ENCODE measurements around the gene GSK3B.

Gene GSK3B

GRCh38 chr3:119977353-119977752, 116.9 kb downstream of the GSK3B start:
- H3K27me3 ChIP-seq: no peaks in the 10 kb centered on the region
- H3K4me3 ChIP-seq (ENCODE audit: low read depth in 1 of 2, low read length in 1 of 2): no peak overlapping the region
- no peak overlapping the region for H3K27ac ChIP-seq

GRCh38 chr3:119976214-119976613, 118.0 kb downstream of the GSK3B start:
- no peak for TF ChIP-seq CTCF (IDR thresholded peaks at IDR 0.05)

More at GRCh38 chr3:119977353-119977752, 116.9 kb downstream of the GSK3B start:
- TF ChIP-seq CTCF (IDR thresholded peaks at IDR 0.05): no peak
- Histone ChIP-seq H3K36me3 (peaks cover 10% of the 10 kb centered on the region), H3K4me1 (ENCODE audit: control insufficient read depth in 1 of 2, insufficient read depth in 1 of 2, low read depth in 1 of 2, low read length in 1 of 2) (no peaks in the 10 kb centered on the region), H3K9me3 (no peaks in the 10 kb centered on the region)

GRCh38 chr3:119974656-119975055, 119.6 kb downstream of the GSK3B start:
- H3K27ac ChIP-seq: no peak overlapping the region
- no peaks in the 10 kb centered on the region for H3K27me3 ChIP-seq
- TF ChIP-seq CTCF (IDR thresholded peaks at IDR 0.05): no peak
- H3K4me1 ChIP-seq (ENCODE audit: control insufficient read depth in 1 of 2, insufficient read depth in 1 of 2, low read depth in 1 of 2, low read length in 1 of 2): no peaks in the 10 kb centered on the region
- no peak overlapping the region for H3K4me3 ChIP-seq (ENCODE audit: low read depth in 1 of 2, low read length in 1 of 2)
- peaks cover 4% of the 10 kb centered on the region for H3K36me3 ChIP-seq
- no peaks in the 10 kb centered on the region for H3K9me3 ChIP-seq

More at GRCh38 chr3:119976214-119976613, 118.0 kb downstream of the GSK3B start:
- no peak overlapping the region for H3K4me3 ChIP-seq (ENCODE audit: low read depth in 1 of 2, low read length in 1 of 2)
- H3K9me3 ChIP-seq: no peaks in the 10 kb centered on the region
- H3K27ac ChIP-seq: no peak overlapping the region
- no peaks in the 10 kb centered on the region for H3K4me1 ChIP-seq (ENCODE audit: control insufficient read depth in 1 of 2, insufficient read depth in 1 of 2, low read depth in 1 of 2, low read length in 1 of 2)
- peaks cover 4% of the 10 kb centered on the region for H3K36me3 ChIP-seq
- no peaks in the 10 kb centered on the region for H3K27me3 ChIP-seq

- Histone ChIP-seq H3K4me3 (ENCODE audit: low read depth in 1 of 2, low read length in 1 of 2) (no peak overlapping the region), H3K9me3 (no peaks in the 10 kb centered on the region), H3K27ac (no peak overlapping the region), H3K36me3 (no peaks in the 10 kb centered on the region), H3K27me3 (no peaks in the 10 kb centered on the region), H3K4me1 (ENCODE audit: control insufficient read depth in 1 of 2, insufficient read depth in 1 of 2, low read depth in 1 of 2, low read length in 1 of 2) (no peaks in the 10 kb centered on the region)
- no peak for TF ChIP-seq CTCF (IDR thresholded peaks at IDR 0.05)
Observed at GRCh38 chr3:119973018-119973646, 121.1 kb downstream of the GSK3B start.

- no peaks in the 10 kb centered on the region for H3K9me3 ChIP-seq
- no peaks in the 10 kb centered on the region for H3K36me3 ChIP-seq
- TF ChIP-seq CTCF (IDR thresholded peaks at IDR 0.05): no peak
- no peaks in the 10 kb centered on the region for H3K4me1 ChIP-seq (ENCODE audit: control insufficient read depth in 1 of 2, insufficient read depth in 1 of 2, low read depth in 1 of 2, low read length in 1 of 2)
- H3K27me3 ChIP-seq: no peaks in the 10 kb centered on the region
- H3K27ac ChIP-seq: no peak overlapping the region
- H3K4me3 ChIP-seq (ENCODE audit: low read depth in 1 of 2, low read length in 1 of 2): no peak overlapping the region
Observed at GRCh38 chr3:119969759-119970158, 124.5 kb downstream of the GSK3B start.
